PFSK-1 (cell line): ENCODE results near the gene UGGT2.

Source experiments
- FOXP2 ChIP-seq: optimal IDR thresholded peaks from 2 replicates; pipeline ENCODE3; 2011; ENCODE audit warnings: borderline replicate concordance, control low read depth, inconsistent platforms; ENCODE audit not compliant: insufficient read depth; ENCODE audit errors: extremely low read length, extremely low read depth
- POLR2AphosphoS5 ChIP-seq: IDR thresholded peaks from 2 replicates; pipeline ENCODE4 v1.6.1; 2012; ENCODE audit warnings: low read depth, mild to moderate bottlenecking, control low read depth, low read length, moderate library complexity
- REST ChIP-seq, 2 experiments: IDR thresholded peaks; 2 replicates each; pipeline versions ENCODE4 v1.6.1 to v1.8.0; 2011 to 2012; ENCODE audit warnings: low read depth in 2 of 2, low read length in 2 of 2, control low read depth in 1 of 2, inconsistent platforms in 1 of 2, mild to moderate bottlenecking in 1 of 2, moderate library complexity in 1 of 2; ENCODE audit not compliant: insufficient read depth in 1 of 2
- SIN3A ChIP-seq: IDR thresholded peaks from 2 replicates; pipeline ENCODE4 v1.6.1; 2012; ENCODE audit warnings: mild to moderate bottlenecking, low read length, moderate library complexity, borderline replicate concordance; ENCODE audit not compliant: insufficient read depth
- TAF1 ChIP-seq: IDR thresholded peaks from 2 replicates; pipeline ENCODE4 v1.6.1; 2012; ENCODE audit warnings: low read length, control low read depth, borderline replicate concordance; ENCODE audit not compliant: insufficient read depth

The UGGT2 gene

GRCh38 chr13:95924389-95924994 lies 128.7 kb downstream of the UGGT2 start:
- TF ChIP-seq REST (IDR thresholded peaks at IDR 0.05; ENCODE audit: insufficient read depth in 1 of 2, low read depth in 2 of 2, low read length in 2 of 2) (no peak), SIN3A (no peak), TAF1 (no peak), POLR2AphosphoS5 (no peak), FOXP2 (no peak)

GRCh38 chr13:95921485-95921884 lies 131.7 kb downstream of the UGGT2 start:
- TF ChIP-seq TAF1 (no peak), REST (IDR thresholded peaks at IDR 0.05; ENCODE audit: insufficient read depth in 1 of 2, low read depth in 2 of 2, low read length in 2 of 2) (no peak), FOXP2 (no peak), SIN3A (no peak), POLR2AphosphoS5 (no peak)

- no peak for TF ChIP-seq FOXP2
- no peak for TF ChIP-seq REST (IDR thresholded peaks at IDR 0.05; ENCODE audit: insufficient read depth in 1 of 2, low read depth in 2 of 2, low read length in 2 of 2)
- no peak for TF ChIP-seq TAF1
- no peak for TF ChIP-seq POLR2AphosphoS5
- no peak for TF ChIP-seq SIN3A
Measured at GRCh38 chr13:95920485-95920884, 132.7 kb downstream of the UGGT2 start.

GRCh38 chr13:95918860-95919259 lies 134.3 kb downstream of the UGGT2 start:
- no peak for TF ChIP-seq SIN3A
- TF ChIP-seq FOXP2, result no peak
- TF ChIP-seq POLR2AphosphoS5, result no peak
- no peak for TF ChIP-seq REST (IDR thresholded peaks at IDR 0.05; ENCODE audit: insufficient read depth in 1 of 2, low read depth in 2 of 2, low read length in 2 of 2)
- no peak for TF ChIP-seq TAF1
